ENCODE measurements around the gene COX6B2. TPM values are rescaled to one million over a fixed set of nuclear protein-coding genes. Genes with fewer than 3 reads are reported as not detected.

The COX6B2 gene
- total and polyA plus RNA-seq, 7 donors = 0.04 TPM; not detected in 6

- no peak for TF ChIP-seq CTCF (IDR thresholded peaks at IDR 0.05)
- H3K4me3 ChIP-seq = no peak overlapping the region
- intact Hi-C loops (cut with DNase I) = no loop called here
- ATAC-seq = no peak
- H3K4me1 ChIP-seq = no peaks in the 10 kb centered on the region
- 79 to 87% (median 86%) methylated on average over 8 of the region's 8 CpGs for WGBS, 3 donors
- no peak overlapping the region for H3K27ac ChIP-seq
- H3K27me3 ChIP-seq (ENCODE audit: insufficient read depth in 3 of 3, low read length in 2 of 3) = peaks cover 0 to 10% (median 0%) of the 10 kb centered on the region in 3 donors
- no peaks in the 10 kb centered on the region for H3K9me3 ChIP-seq
- no peaks in the 10 kb centered on the region for H3K36me3 ChIP-seq (ENCODE audit: insufficient read depth in 1 of 2, low read depth in 1 of 2)
- no peak for DNase-seq
Observed at GRCh38 chr19:55320844-55321419, 33.6 kb downstream of the COX6B2 start.

- peaks cover 0 to 6% (median 0%) of the 10 kb centered on the region in 3 donors for H3K27me3 ChIP-seq (ENCODE audit: insufficient read depth in 3 of 3, low read length in 2 of 3)
- TF ChIP-seq CTCF (IDR thresholded peaks at IDR 0.05) = no peak
- H3K36me3 ChIP-seq (ENCODE audit: insufficient read depth in 1 of 2, low read depth in 1 of 2) = no peaks in the 10 kb centered on the region
- WGBS, 3 donors = 12 to 21% (median 15%) methylated on average over 21 of the region's 21 CpGs
- intact Hi-C loops (cut with DNase I) = no loop called here
- ATAC-seq (peak; percentile 48 to 96 (median 78)), DNase-seq (peak; percentile 43 to 73)
- no peak overlapping the region for H3K27ac ChIP-seq
- no peaks in the 10 kb centered on the region for H3K4me1 ChIP-seq
- H3K9me3 ChIP-seq = no peaks in the 10 kb centered on the region
- no peak overlapping the region for H3K4me3 ChIP-seq
Observed at GRCh38 chr19:55319785-55320184, 34.7 kb downstream of the COX6B2 start.

GRCh38 chr19:55316646-55317045 lies 37.9 kb downstream of the COX6B2 start:
- Histone ChIP-seq H3K9me3 (no peaks in the 10 kb centered on the region), H3K27me3 (ENCODE audit: insufficient read depth in 3 of 3, low read length in 2 of 3) (peaks cover 0 to 6% (median 4%) of the 10 kb centered on the region in 3 donors), H3K4me3 (no peak overlapping the region), H3K36me3 (ENCODE audit: insufficient read depth in 1 of 2, low read depth in 1 of 2) (no peaks in the 10 kb centered on the region), H3K27ac (no peak overlapping the region), H3K4me1 (no peaks in the 10 kb centered on the region)
- 71 to 75% (median 74%) methylated on average over 8 of the region's 8 CpGs for WGBS, 3 donors
- TF ChIP-seq CTCF (IDR thresholded peaks at IDR 0.05) = no peak
- DNase-seq (no peak), ATAC-seq (no peak)
- intact Hi-C loops (cut with DNase I) = no loop called here

GRCh38 chr19:55315956-55316525 lies 38.5 kb downstream of the COX6B2 start:
- Histone ChIP-seq H3K27ac (no peak overlapping the region), H3K4me3 (no peak overlapping the region), H3K4me1 (no peaks in the 10 kb centered on the region), H3K9me3 (no peaks in the 10 kb centered on the region), H3K27me3 (ENCODE audit: insufficient read depth in 3 of 3, low read length in 2 of 3) (peaks cover 0 to 6% (median 4%) of the 10 kb centered on the region in 3 donors), H3K36me3 (ENCODE audit: insufficient read depth in 1 of 2, low read depth in 1 of 2) (no peaks in the 10 kb centered on the region)
- no peak for TF ChIP-seq CTCF (IDR thresholded peaks at IDR 0.05)
- DNase-seq = no peak
- ATAC-seq = no peak
- WGBS, 3 donors = 70 to 80% (median 75%) methylated on average over 13 of the region's 13 CpGs
- intact Hi-C loops (cut with DNase I) = no loop called here

GRCh38 chr19:55314396-55314795 lies 40.1 kb downstream of the COX6B2 start:
- H3K9me3 ChIP-seq = no peaks in the 10 kb centered on the region
- H3K4me3 ChIP-seq = no peak overlapping the region
- intact Hi-C loops (cut with DNase I) = no loop called here
- no peak for TF ChIP-seq CTCF (IDR thresholded peaks at IDR 0.05)
- H3K27me3 ChIP-seq (ENCODE audit: insufficient read depth in 3 of 3, low read length in 2 of 3) = peaks cover 0 to 6% (median 4%) of the 10 kb centered on the region in 3 donors
- H3K27ac ChIP-seq = no peak overlapping the region
- ATAC-seq (no peak), DNase-seq (no peak)
- H3K36me3 ChIP-seq (ENCODE audit: insufficient read depth in 1 of 2, low read depth in 1 of 2) = no peaks in the 10 kb centered on the region
- WGBS, 3 donors = 86 to 92% (median 88%) methylated on average over 8 of the region's 8 CpGs
- no peaks in the 10 kb centered on the region for H3K4me1 ChIP-seq
